Stimulated activated naive CD8-positive, alpha-beta T cell treated with anti-CD3 and anti-CD28 coated beads, Interleukin-15, amount 100 ng/mL, for 72 hours (primary cell): ENCODE measurements around the gene OR8J3.
"Not testable (repeated sequence)": the region's sequence is repeated elsewhere in the genome, so short reads cannot be mapped to it uniquely, and the experiment has no call there.

ENCODE experiments used
- ATAC-seq: fragments of 150-1000 bp; cut with Tn5 transposase; 2 replicates; pipeline ENCODE4 v1.10.0; 2021; ENCODE audit warnings: mild to moderate bottlenecking, moderate library complexity
- DNase-seq, 2 donors: peaks; one replicate each; pipeline ENCODE4 v3.0.0; 2021 to 2022
- H3K27ac Mint-ChIP-seq, 2 donors: one replicate each; pipeline ENCODE4 v1.8.0; 2022; ENCODE audit warnings: mild to moderate bottlenecking in 2 of 2, mixed read lengths in 2 of 2, moderate library complexity in 2 of 2
- H3K27me3 Mint-ChIP-seq: one replicate; pipeline ENCODE4 v1.8.0; 2022; ENCODE audit warnings: mixed read lengths
- H3K4me1 Mint-ChIP-seq: one replicate; pipeline ENCODE4 v1.8.0; 2022; ENCODE audit warnings: mild to moderate bottlenecking, mixed read lengths
- H3K4me3 Mint-ChIP-seq, 2 donors: one replicate each; pipeline ENCODE4 v1.8.0; 2022; ENCODE audit warnings: mild to moderate bottlenecking in 2 of 2, mixed read lengths in 2 of 2, moderate library complexity in 1 of 2
- H3K9me3 Mint-ChIP-seq, 2 donors: one replicate each; pipeline ENCODE4 v1.8.0; 2022; ENCODE audit warnings: mixed read lengths in 2 of 2

OR8J3 gene

GRCh38 chr11:56140151-56140661 lies at the start of gene OR8J3:
OR8J3 (minus strand) TSS chr11:56140201; CDS start chr11:56137718, 2,483 bp downstream.
- ATAC-seq: no peak
- H3K4me1 Mint-ChIP-seq: no peaks in the 10 kb centered on the region

DNA sequence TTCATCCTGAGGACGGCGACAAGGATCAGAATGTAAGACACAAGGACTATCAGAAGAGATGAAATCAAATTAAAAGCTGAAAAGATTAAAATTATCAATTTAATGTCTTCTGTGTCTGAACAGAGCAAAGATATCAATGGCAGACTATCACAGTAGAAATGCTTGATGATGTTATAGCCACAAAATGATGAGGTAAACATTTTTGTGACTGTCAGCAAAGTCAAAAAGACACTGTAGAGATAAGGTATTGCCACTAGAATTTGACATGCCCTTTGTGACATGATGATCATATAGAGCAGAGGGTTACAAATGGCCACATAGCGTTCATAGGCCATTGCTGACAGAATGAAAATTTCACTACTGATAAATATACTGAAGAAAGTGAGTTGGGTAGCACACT lies 48.6 kb upstream of the OR8J3 start:
- H3K27ac Mint-ChIP-seq: no peak overlapping the region
- H3K4me1 Mint-ChIP-seq: no peaks in the 10 kb centered on the region
- H3K9me3 Mint-ChIP-seq: peaks cover 4 to 8% of the 10 kb centered on the region in 2 donors
- DNase-seq (no peak), ATAC-seq (no peak)
- no peaks in the 10 kb centered on the region for H3K27me3 Mint-ChIP-seq
- H3K4me3 Mint-ChIP-seq: no peak overlapping the region

More at GRCh38 chr11:56140151-56140661, at the start of gene OR8J3:
- DNase-seq: no peak
- Mint-ChIP-seq H3K27me3 (no peaks in the 10 kb centered on the region), H3K27ac (no peak within 1 kb of the TSS), H3K4me3 (no peak within 1 kb of the TSS), H3K9me3 (peaks cover 7 to 8% of the 10 kb centered on the region in 2 donors)

DNA sequence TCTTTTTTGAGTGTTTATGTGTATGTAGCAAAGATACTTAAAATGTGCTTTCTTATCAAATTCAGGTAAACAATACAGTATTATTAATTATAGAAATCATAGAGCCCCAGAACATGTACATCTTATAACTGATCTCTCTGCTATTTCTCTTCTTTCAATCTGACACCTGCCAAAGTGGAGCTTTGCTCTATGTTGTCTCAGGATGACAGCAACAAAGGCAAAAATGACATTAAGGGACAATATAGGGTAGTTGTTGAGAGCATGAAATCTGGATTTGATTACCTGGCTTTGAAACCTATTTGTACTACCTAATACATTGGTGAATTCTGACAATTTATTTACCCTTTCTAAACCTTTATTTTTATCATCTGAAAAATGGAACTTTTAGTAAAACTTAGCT lies 43.5 kb upstream of the OR8J3 start:
- H3K4me3 Mint-ChIP-seq: no peak overlapping the region
- no peaks in the 10 kb centered on the region for H3K27me3 Mint-ChIP-seq
- DNase-seq: no peak
- ATAC-seq: no peak
- H3K4me1 Mint-ChIP-seq: no peaks in the 10 kb centered on the region
- H3K27ac Mint-ChIP-seq: no peak overlapping the region
- H3K9me3 Mint-ChIP-seq: peaks cover 10 to 17% of the 10 kb centered on the region in 2 donors

DNA sequence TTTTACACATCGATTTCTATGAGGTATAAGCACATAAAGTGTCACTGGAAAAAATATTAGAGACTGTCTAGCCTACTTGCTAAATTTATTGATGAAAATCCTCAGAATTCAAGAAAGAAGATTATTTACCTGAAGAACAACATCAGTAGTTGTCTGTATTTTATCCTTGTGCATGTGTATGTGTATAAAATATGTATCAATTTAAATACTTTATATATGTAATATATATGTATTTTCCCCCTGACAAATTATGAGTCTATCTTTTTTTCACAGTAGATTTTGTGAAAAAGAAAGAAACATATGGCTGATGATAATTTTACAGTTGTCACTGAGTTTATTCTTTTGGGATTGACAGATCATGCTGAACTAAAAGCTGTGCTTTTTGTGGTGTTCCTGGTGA lies 36.3 kb upstream of the OR8J3 start, which contains the start of gene OR5J2:
Gene OR5J2, plus strand, starts transcription at position 301 of the 400 bp plus-strand sequence. Its CDS starts 0 bp downstream, at position 301.
- Mint-ChIP-seq H3K27me3 (no peaks in the 10 kb centered on the region), H3K4me3 (no peak within 1 kb of the TSS), H3K9me3 (peaks cover 9 to 10% of the 10 kb centered on the region in 2 donors), H3K4me1 (no peaks in the 10 kb centered on the region), H3K27ac (no peak within 1 kb of the TSS)
- DNase-seq (no peak), ATAC-seq (no peak)

- ATAC-seq: no peak
- H3K4me3 Mint-ChIP-seq: no peak overlapping the region
- H3K4me1 Mint-ChIP-seq: no peaks in the 10 kb centered on the region
- no peak for DNase-seq
- H3K27me3 Mint-ChIP-seq: no peaks in the 10 kb centered on the region
- H3K27ac Mint-ChIP-seq: no peak overlapping the region
- peaks cover 4 to 6% of the 10 kb centered on the region in 2 donors for H3K9me3 Mint-ChIP-seq
These were observed 32.3 kb upstream of the OR8J3 start for GRCh38 chr11:56172256-56172830.

GRCh38 chr11:56163804-56164203 lies 23.8 kb upstream of the OR8J3 start:
- Mint-ChIP-seq H3K4me1 (no peaks in the 10 kb centered on the region), H3K4me3 (no peak overlapping the region), H3K27me3 (no peaks in the 10 kb centered on the region), H3K27ac (no peak overlapping the region), H3K9me3 (peaks cover 7 to 11% of the 10 kb centered on the region in 2 donors)
- no peak for ATAC-seq
- no peak for DNase-seq

DNA sequence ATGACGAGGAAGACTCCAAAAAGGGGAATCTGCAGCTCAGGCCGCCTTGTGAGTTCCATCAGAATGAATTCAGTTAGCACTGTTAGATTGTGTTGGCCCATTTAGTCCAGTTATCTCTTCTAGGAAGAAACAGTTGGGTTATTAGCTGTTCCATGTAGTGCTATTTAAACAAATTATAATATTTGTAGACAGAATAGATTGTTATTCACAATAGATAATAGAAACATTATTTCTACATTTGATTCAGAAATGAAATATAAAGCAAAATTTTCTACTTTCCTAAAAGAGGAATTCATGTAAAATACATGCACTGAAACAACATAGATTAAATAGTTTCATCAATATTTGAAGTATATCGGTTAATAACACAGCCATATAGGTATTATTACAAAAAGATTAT lies 20.2 kb upstream of the OR8J3 start, which contains the start of gene OR8K5:
Gene OR8K5, minus strand, starts transcription at position 101 of the 400 bp plus-strand sequence. Its CDS starts 0 bp downstream, at position 101.
- H3K4me1 Mint-ChIP-seq: no peaks in the 10 kb centered on the region
- no peak within 1 kb of the TSS for H3K27ac Mint-ChIP-seq
- ATAC-seq (no peak), DNase-seq (no peak)
- peaks cover 13 to 34% of the 10 kb centered on the region in 2 donors for H3K9me3 Mint-ChIP-seq
- H3K27me3 Mint-ChIP-seq: no peaks in the 10 kb centered on the region
- H3K4me3 Mint-ChIP-seq: no peak within 1 kb of the TSS

DNA sequence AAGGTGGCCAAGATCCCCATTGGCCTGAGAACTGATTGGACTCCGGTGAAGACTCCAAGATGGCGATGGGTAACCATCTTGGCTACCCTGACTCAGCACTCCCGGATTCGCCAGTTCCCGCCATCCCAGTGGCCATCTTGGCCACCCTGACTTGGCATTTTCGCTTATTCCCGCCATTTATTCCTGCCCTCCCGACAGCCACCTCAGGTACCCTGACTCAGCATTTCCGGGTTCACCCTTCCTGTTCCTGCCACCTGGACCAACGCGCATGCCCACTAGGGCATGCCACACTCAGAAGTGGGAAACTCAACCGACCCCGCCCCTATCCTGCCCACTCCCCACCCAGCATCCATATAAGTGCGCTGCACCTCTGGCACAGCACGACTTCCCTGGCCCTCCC lies 12.3 kb upstream of the OR8J3 start:
- no peak for ATAC-seq
- no peak overlapping the region for H3K27ac Mint-ChIP-seq

DNA sequence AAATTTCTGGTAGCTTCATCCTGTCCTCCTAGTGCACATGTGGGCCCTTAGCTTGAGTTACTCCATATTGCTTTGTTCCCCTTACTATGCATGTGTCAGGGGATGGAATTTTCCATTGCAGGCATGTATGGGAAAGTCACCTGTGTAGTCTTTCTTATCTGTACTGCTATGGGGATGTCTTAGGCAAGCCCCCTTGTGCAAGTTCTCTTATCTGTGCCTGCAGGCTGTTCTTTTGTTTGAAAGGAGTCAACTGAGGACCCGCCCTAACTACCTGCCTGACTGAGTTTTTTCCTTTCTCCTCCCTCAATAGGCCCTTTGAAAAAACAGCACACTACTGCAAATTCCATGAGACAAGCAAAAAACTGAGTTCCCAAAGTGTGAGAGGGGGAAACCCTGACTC lies 11.4 kb upstream of the OR8J3 start:
- H3K4me1 Mint-ChIP-seq: no peaks in the 10 kb centered on the region
- H3K27me3 Mint-ChIP-seq: no peaks in the 10 kb centered on the region
- no peak overlapping the region for H3K27ac Mint-ChIP-seq
- no peak for ATAC-seq
- H3K4me3 Mint-ChIP-seq: no peak overlapping the region
- DNase-seq: no peak
- H3K9me3 Mint-ChIP-seq: peaks cover 22 to 47% of the 10 kb centered on the region in 2 donors

More for the DNA sequence above, 12.3 kb upstream of the OR8J3 start:
- no peak overlapping the region for H3K4me3 Mint-ChIP-seq
- H3K9me3 Mint-ChIP-seq: peaks cover 26 to 56% of the 10 kb centered on the region in 2 donors
- H3K27me3 Mint-ChIP-seq: no peaks in the 10 kb centered on the region
- H3K4me1 Mint-ChIP-seq: no peaks in the 10 kb centered on the region
- no peak for DNase-seq

GRCh38 chr11:56143681-56144080 lies 3.7 kb upstream of the OR8J3 start:
- H3K27ac Mint-ChIP-seq, H3K4me1 Mint-ChIP-seq, ATAC-seq, H3K4me3 Mint-ChIP-seq, DNase-seq, H3K9me3 Mint-ChIP-seq, H3K27me3 Mint-ChIP-seq: not testable (repeated sequence)

- DNase-seq (no peak), ATAC-seq (no peak)
- Mint-ChIP-seq H3K4me1 (no peaks in the 10 kb centered on the region), H3K4me3 (no peak within 1 kb of the TSS), H3K9me3 (peaks cover 0 to 18% of the 10 kb centered on the region in 2 donors), H3K27me3 (no peaks in the 10 kb centered on the region), H3K27ac (peak within 1 kb of the TSS in 1 of 2 donors; percentile 54)
These were observed 17.9 kb downstream of the OR8J3 start, which contains the start of gene OR8H3 for GRCh38 chr11:56122073-56122472. OR8H3 (plus strand) TSS chr11:56122373; CDS start chr11:56122373, 0 bp downstream.

- H3K9me3 Mint-ChIP-seq: peaks cover 15 to 21% of the 10 kb centered on the region in 2 donors
- H3K27ac Mint-ChIP-seq: no peak within 1 kb of the TSS
- H3K27me3 Mint-ChIP-seq: no peaks in the 10 kb centered on the region
- no peak for DNase-seq
- H3K4me1 Mint-ChIP-seq: no peaks in the 10 kb centered on the region
- ATAC-seq: no peak
- no peak within 1 kb of the TSS for H3K4me3 Mint-ChIP-seq
These were observed 36.7 kb downstream of the OR8J3 start, which contains the start of gene OR8H2 for GRCh38 chr11:56103210-56103737. OR8H2 (plus strand) TSS chr11:56103687; CDS start chr11:56105043, 1,356 bp downstream.

DNA sequence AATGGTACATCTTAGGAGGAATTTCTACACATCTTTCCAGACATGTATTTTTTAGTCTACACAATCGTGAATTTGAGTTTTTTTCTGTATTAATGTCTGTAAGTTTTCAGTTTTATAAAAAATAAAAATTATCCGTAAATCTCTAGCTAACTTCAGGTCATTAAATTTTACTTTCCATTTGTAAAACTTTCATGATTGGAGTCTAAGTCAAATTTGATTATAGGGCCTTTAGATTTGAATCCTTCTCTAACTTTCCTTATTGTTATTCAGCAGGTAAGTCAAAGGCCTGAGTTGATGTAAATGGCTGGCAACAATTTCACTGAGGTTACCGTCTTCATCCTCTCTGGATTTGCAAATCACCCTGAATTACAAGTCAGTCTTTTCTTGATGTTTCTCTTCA lies 47.0 kb downstream of the OR8J3 start, which contains the start of gene OR8I2:
Gene OR8I2, plus strand, starts transcription at position 301 of the 400 bp plus-strand sequence. Its CDS starts 0 bp downstream, at position 301.
- no peaks in the 10 kb centered on the region for H3K4me1 Mint-ChIP-seq
- H3K27me3 Mint-ChIP-seq: no peaks in the 10 kb centered on the region
- H3K27ac Mint-ChIP-seq: no peak within 1 kb of the TSS
- DNase-seq (no peak), ATAC-seq (no peak)
- H3K4me3 Mint-ChIP-seq: no peak within 1 kb of the TSS
- H3K9me3 Mint-ChIP-seq: no peaks in the 10 kb centered on the region

DNA sequence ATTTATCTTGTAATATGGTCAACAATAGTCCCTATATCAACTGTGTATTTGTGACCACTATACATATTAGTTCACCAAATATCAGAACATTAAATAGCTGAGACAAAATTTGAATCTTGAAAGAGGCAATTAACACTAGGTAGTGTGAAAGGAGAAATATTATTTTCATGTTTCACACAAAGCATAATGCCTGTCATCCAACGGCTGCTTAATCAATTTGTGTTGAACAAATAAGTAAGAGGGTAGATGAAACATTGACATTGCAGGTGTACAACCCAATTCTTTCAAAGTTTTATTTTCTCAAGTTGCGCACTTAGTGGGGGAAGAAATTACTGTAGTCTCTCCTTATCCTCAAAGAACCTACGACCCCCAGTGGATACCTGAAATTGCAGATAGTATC lies 50.3 kb downstream of the OR8J3 start:
- Mint-ChIP-seq H3K9me3 (no peaks in the 10 kb centered on the region), H3K27me3 (no peaks in the 10 kb centered on the region), H3K4me3 (no peak overlapping the region), H3K27ac (no peak overlapping the region), H3K4me1 (no peaks in the 10 kb centered on the region)
- no peak for DNase-seq
- ATAC-seq: no peak
